ENCODE results near the gene HJURP. TPM values are rescaled to one million over a fixed set of nuclear protein-coding genes. Genes with fewer than 3 reads are reported as not detected.

Gene HJURP
- total RNA-seq, 1 donor from 2014 or later = 1.5 TPM

DNA sequence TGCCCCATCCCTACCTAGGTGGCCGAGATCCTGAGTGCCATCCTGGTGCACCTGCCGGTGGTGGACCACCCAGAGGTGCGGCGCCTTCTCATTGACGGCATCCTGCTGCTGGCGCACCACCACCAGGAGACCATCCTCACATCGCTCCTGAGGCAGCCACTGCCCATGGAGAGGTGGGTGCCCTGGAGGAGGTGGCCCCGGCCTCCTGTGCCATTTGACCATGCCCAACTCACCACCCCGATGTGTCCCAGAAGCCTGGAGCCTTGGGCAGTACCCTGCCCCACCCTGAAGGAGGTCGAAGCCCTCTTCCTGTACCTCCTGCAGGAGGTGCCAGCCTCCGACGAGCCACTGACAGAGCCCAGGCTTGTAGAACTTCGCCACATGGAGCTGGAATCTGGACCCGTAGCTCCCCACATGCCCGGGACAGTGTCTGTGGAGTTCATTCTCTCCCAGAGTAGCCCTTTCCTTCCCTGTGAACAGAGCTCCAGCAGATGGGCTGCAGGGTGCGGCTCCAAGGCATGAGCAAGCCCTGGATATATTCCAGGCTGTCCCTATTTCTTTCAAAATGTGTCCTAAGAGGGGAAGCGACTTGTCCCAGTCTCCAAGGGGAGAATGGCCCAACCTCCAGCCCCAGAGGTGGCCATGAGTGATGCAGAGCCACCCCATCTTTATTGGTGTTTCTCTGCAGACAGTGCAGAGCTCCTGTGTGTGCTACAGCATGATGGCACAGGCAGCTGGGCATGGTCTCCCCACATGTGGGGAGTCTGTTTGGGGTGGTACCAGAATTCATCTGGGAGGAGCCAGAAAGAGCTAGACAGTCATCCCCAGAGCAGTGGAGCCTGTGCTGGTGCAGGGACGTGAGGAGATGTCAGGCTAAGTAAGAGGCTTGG lies 34.2 kb downstream of the HJURP start:
- no peak overlapping the region for H3K27ac ChIP-seq
- intact Hi-C loops (cut with DNase I) = no loop called here
- peaks cover 4% of the 10 kb centered on the region for H3K27me3 ChIP-seq (ENCODE audit: low read depth)
- H3K4me3 ChIP-seq = no peak overlapping the region
- H3K9me3 ChIP-seq = no peaks in the 10 kb centered on the region
- DNase-seq (no peak), ATAC-seq (peak in 1 of 2 donors; percentile 6)
- H3K36me3 ChIP-seq = no peaks in the 10 kb centered on the region
- H3K4me1 ChIP-seq = no peaks in the 10 kb centered on the region
- TF ChIP-seq, protein P1, sequence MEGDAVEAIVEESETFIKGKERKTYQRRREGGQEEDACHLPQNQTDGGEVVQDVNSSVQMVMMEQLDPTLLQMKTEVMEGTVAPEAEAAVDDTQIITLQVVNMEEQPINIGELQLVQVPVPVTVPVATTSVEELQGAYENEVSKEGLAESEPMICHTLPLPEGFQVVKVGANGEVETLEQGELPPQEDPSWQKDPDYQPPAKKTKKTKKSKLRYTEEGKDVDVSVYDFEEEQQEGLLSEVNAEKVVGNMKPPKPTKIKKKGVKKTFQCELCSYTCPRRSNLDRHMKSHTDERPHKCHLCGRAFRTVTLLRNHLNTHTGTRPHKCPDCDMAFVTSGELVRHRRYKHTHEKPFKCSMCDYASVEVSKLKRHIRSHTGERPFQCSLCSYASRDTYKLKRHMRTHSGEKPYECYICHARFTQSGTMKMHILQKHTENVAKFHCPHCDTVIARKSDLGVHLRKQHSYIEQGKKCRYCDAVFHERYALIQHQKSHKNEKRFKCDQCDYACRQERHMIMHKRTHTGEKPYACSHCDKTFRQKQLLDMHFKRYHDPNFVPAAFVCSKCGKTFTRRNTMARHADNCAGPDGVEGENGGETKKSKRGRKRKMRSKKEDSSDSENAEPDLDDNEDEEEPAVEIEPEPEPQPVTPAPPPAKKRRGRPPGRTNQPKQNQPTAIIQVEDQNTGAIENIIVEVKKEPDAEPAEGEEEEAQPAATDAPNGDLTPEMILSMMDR (IDR thresholded peaks at IDR 0.05) = no peak

DNA sequence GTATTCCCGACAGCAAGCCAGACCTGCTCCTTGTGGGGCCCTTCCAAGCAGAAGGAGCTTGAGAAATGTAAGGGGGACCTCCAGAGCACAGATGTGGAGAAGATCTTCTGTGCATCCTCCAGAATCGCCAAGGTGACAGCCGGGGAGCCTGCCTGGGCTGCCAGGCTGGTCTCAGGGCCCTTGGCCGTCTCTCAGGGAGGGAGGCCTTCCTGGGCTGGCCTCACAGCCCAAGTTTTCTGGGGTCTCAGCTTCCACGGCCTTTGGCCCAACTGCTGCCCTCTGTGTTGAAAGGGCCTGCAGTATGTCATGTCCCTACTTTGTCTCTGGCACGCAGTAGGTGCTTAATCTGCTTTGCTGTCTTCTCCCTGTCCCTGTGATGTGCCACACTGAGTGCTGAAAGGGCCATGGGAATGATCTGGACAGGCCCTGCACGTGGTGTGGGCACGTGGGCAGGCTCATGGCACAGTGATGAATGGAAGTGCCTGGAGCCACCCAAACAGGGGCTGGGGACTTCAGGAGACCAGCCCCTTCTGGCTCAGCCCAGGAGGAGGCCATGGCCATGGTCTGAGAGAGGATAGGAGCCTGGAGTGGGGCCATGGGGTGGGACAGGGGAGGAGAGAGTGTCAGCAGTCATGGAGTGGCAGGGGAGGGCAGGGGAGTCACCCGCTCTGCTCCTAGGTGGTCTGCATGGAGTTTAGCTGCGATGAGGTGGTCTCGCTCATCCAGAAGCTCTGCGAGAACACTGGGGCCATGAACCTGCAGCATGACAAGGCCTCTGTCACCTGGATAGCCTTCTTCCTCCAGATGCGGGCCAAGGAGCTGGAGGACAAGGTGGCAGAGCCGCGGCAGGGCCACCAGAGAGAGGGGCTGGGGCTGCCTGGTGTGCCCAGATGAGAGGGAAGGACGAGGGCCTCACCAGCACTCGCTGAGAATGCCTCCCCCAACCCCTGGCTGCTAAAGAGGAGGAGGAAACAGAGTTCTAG lies 35.4 kb downstream of the HJURP start:
- intact Hi-C loops (cut with DNase I) = no loop called here
- TF ChIP-seq, protein P1 (IDR thresholded peaks at IDR 0.05) = no peak

DNA sequence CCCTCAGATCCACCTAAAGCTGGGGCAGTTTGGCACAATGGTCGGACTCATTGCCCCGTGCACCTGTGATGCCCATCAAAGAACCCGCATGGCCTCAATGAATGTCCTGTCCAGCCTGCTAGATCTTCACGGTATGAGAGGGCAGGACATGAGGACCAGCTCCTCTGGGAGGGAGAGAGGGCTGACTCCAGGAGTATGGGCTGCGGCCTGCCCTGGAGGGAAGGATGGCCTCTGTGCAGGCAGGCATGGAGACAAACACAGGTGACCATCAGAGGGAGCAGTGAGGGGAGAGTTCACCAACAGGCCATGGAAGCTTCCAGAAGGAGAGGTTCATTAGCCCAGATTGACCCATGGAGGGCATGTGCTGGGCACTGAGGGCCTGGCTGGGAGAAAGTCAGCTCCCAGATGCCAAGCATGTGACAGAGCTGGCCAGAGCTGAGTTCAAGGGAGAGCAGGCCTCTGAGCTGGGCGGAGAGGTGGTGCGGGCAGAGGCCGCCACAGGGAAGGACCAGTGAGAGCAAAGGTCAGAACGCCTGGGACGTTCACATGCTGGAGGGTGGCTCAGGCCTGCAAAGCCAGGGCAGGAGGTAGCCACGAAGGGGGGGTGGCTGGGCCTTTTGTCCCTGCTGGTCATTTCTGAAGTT lies 36.2 kb downstream of the HJURP start:
- Histone ChIP-seq H3K4me1 (no peaks in the 10 kb centered on the region), H3K27me3 (ENCODE audit: low read depth) (peaks cover 4% of the 10 kb centered on the region), H3K9me3 (no peaks in the 10 kb centered on the region), H3K4me3 (no peak overlapping the region), H3K36me3 (no peaks in the 10 kb centered on the region), H3K27ac (no peak overlapping the region)
- ATAC-seq = no peak
- no peak for DNase-seq
- TF ChIP-seq, protein P1 (IDR thresholded peaks at IDR 0.05) = no peak
- intact Hi-C loops (cut with DNase I) = no loop called here

More for the DNA sequence above, 35.4 kb downstream of the HJURP start:
- Histone ChIP-seq H3K4me3 (no peak overlapping the region), H3K27ac (no peak overlapping the region), H3K9me3 (no peaks in the 10 kb centered on the region), H3K27me3 (ENCODE audit: low read depth) (peaks cover 4% of the 10 kb centered on the region), H3K4me1 (no peaks in the 10 kb centered on the region), H3K36me3 (no peaks in the 10 kb centered on the region)
- DNase-seq (peak; percentile 22), ATAC-seq (no peak)

DNA sequence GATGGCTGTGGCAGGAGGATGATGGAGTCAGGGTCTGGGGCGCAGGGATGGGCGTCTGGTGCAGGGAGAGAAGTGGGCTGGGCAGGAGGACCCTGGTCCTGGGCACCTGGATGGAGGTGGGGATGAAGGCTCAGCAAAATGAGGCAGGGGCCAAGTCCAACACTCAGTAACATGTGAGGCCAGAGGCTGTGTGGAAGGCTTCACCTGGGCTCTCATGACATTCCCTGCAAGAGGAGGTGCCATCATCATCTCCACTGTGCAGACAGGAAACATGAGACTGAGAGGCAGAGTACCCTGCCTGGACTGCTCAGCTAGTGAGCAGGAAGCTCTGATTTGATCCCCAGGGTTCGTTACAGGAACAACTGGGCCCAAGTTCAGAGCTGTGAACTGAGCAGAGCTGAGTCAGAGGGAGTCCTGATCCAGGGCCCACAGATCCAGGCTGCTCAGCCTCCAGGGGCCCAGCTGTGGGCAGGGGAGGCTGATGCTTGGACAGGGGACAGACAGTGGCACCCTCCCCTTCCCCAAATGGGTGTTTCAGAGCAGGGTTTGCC lies 36.9 kb downstream of the HJURP start:
- Histone ChIP-seq H3K27ac (no peak overlapping the region), H3K4me1 (no peaks in the 10 kb centered on the region), H3K27me3 (ENCODE audit: low read depth) (peaks cover 4% of the 10 kb centered on the region), H3K9me3 (no peaks in the 10 kb centered on the region), H3K4me3 (no peak overlapping the region), H3K36me3 (no peaks in the 10 kb centered on the region)
- peak in 1 of 2 donors; percentile 7 for ATAC-seq
- no peak for DNase-seq
- TF ChIP-seq, protein P1 (IDR thresholded peaks at IDR 0.05) = no peak
- intact Hi-C loops (cut with DNase I) = no loop called here

DNA sequence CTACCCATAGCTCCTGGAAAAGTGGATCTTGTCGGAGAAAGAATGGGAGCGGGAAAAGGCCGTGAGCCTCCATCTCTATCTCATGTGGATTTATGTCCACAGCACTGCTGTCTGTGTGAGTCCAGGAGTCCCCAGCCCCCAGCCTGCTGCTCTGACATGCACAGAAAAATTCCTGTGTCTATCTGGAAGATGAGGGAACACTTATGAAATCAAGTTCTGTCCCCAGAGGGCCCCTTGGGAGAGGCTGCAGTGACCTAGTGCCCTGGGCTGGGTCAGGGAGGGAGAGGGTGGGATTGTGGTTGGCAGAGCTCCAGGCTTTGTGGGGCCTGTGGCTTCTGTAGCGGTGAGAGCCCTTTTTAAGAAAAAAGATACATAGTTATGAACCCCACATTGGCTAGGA lies 37.6 kb downstream of the HJURP start:
- ATAC-seq (no peak), DNase-seq (no peak)
- intact Hi-C loops (cut with DNase I) = no loop called here
- H3K4me3 ChIP-seq = no peak overlapping the region
- no peaks in the 10 kb centered on the region for H3K36me3 ChIP-seq
- no peak overlapping the region for H3K27ac ChIP-seq
- TF ChIP-seq, protein P1 (IDR thresholded peaks at IDR 0.05) = no peak
- H3K27me3 ChIP-seq (ENCODE audit: low read depth) = peaks cover 4% of the 10 kb centered on the region
- no peaks in the 10 kb centered on the region for H3K4me1 ChIP-seq
- no peaks in the 10 kb centered on the region for H3K9me3 ChIP-seq
